HFF-Myc (cell line): ENCODE measurements around the gene PRELID1.

ENCODE experiments used
- DNase-seq: peaks from one replicate; pipeline ENCODE4 v3.0.0-alpha.2; 2011; ENCODE audit warnings: low read depth; ENCODE audit errors: extremely low read depth
- H3K4me3 ChIP-seq: replicated peaks from 2 replicates; pipeline ENCODE4 v1.5.1; 2011; ENCODE audit warnings: low read depth, mild to moderate bottlenecking, control low read depth, low read length
- CTCF ChIP-seq: IDR thresholded peaks from 2 replicates; pipeline ENCODE4 v1.5.1; 2012; ENCODE audit warnings: mild to moderate bottlenecking, low read depth, low read length, control low read depth; ENCODE audit errors: missing control alignments

The PRELID1 gene

GRCh38 chr5:177353093-177353492 is 49.5 kb downstream of the PRELID1 start:
- TF ChIP-seq CTCF = no peak
- no peak overlapping the region for H3K4me3 ChIP-seq
- DNase-seq = no peak

GRCh38 chr5:177354256-177354655 is 50.7 kb downstream of the PRELID1 start:
- TF ChIP-seq CTCF = no peak
- no peak for DNase-seq
- H3K4me3 ChIP-seq = no peak overlapping the region

- no peak for TF ChIP-seq CTCF
- no peak overlapping the region for H3K4me3 ChIP-seq
- no peak for DNase-seq
These were observed 51.1 kb downstream of the PRELID1 start for GRCh38 chr5:177354711-177355110.

GRCh38 chr5:177355162-177355867 is 51.7 kb downstream of the PRELID1 start:
- TF ChIP-seq CTCF = no peak
- no peak for DNase-seq
- H3K4me3 ChIP-seq = no peak overlapping the region

- H3K4me3 ChIP-seq = no peak overlapping the region
- TF ChIP-seq CTCF = no peak
- DNase-seq = no peak
These were observed 52.2 kb downstream of the PRELID1 start for GRCh38 chr5:177355868-177356168.
